B cell (primary cell): ENCODE measurements around the gene CA11. TPM values are rescaled to one million over a fixed set of nuclear protein-coding genes. Genes with fewer than 3 reads are reported as not detected.

Experiments
- ATAC-seq: fragments of 200-7000 bp; cut with Tn5 transposase; one replicate; pipeline ENCODE4 v1.10.0; 2021; ENCODE audit warnings: low read depth, mild to moderate bottlenecking, moderate number of reproducible peaks, moderate library complexity
- CTCF ChIA-PET: fragments of 350-600 bp; sonication (Branson Sonifier 250); formaldehyde crosslinking; loops from one replicate; lab custom pipeline; 2021; ENCODE audit warnings: antibody characterized with exemption, inconsistent platforms; lab: Charles Lee
- POLR2A ChIA-PET: fragments of 350-600 bp; sonication (Branson Sonifier 250); formaldehyde crosslinking; loops from one replicate; lab custom pipeline; 2021; ENCODE audit warnings: antibody characterized with exemption; lab: Charles Lee
- DNase-seq: peaks from one replicate; pipeline ENCODE4 v3.0.0; 2013
- H2AFZ ChIP-seq: 2 replicates; pipeline ENCODE4 v1.6.1; 2012; ENCODE audit warnings: mild to moderate bottlenecking, low read depth, low read length; ENCODE audit not compliant: insufficient read depth, poor library complexity, severe bottlenecking
- H3K27ac ChIP-seq, 2 donors: 1 replicate in 1 of 2; 2 replicates in 1 of 2; pipeline ENCODE4 v1.5.1; 2012 to 2013; ENCODE audit warnings: low read length in 2 of 2, mild to moderate bottlenecking in 2 of 2, moderate library complexity in 1 of 2
- H3K27me3 ChIP-seq, 4 experiments: fragments of 200-600 bp in 1 of 4; sonication (generic) in 1 of 4; replicated peaks in 1 of 4; 1 replicate in 2 of 4; 2 replicates in 2 of 4; pipeline versions ENCODE4 v1.6.1 to v1.7.0; 2013 to 2016; ENCODE audit warnings: low read length in 3 of 4, mild to moderate bottlenecking in 2 of 4, mixed read lengths in 1 of 4, moderate library complexity in 1 of 4; ENCODE audit not compliant: insufficient read depth in 4 of 4, control insufficient read depth in 3 of 4; ENCODE audit errors: control extremely low read depth in 1 of 4
- H3K36me3 ChIP-seq, 2 experiments: replicated peaks in 1 of 2; 1 replicate in 1 of 2; 2 replicates in 1 of 2; pipeline versions ENCODE4 v1.6.1 to v1.7.1; 2013; ENCODE audit warnings: low read length in 1 of 2; ENCODE audit not compliant: insufficient read depth in 2 of 2, control insufficient read depth in 1 of 2; ENCODE audit errors: control extremely low read depth in 1 of 2, extremely low read depth in 1 of 2
- H3K4me1 ChIP-seq, 2 donors: fragments of 200-600 bp in 1 of 2; sonication (generic) in 1 of 2; 1 replicate in 1 of 2; 2 replicates in 1 of 2; pipeline versions ENCODE4 v1.5.1 to v1.6.1; 2013 to 2017; ENCODE audit warnings: low read length in 2 of 2; ENCODE audit not compliant: control insufficient read depth in 2 of 2, insufficient read depth in 2 of 2
- H3K4me2 ChIP-seq: replicated peaks from 2 replicates; pipeline ENCODE3; 2012; ENCODE audit warnings: mild to moderate bottlenecking, low read depth, low read length; ENCODE audit not compliant: poor library complexity, severe bottlenecking
- H3K4me3 ChIP-seq, 5 experiments: fragments of 200-600 bp in 1 of 5; sonication (generic) in 1 of 5; 1 replicate in 3 of 5; 2 replicates in 2 of 5; pipeline versions ENCODE4 v1.5.1 to v1.7.0; 2011 to 2016; ENCODE audit warnings: low read length in 4 of 5, mild to moderate bottlenecking in 4 of 5, low read depth in 2 of 5, control low read depth in 1 of 5, moderate library complexity in 1 of 5; ENCODE audit not compliant: insufficient read depth in 1 of 5; ENCODE audit errors: control extremely low read depth in 1 of 5, extremely low read depth in 1 of 5
- H3K79me2 ChIP-seq: fragments of 200-600 bp; sonication (generic); one replicate; pipeline ENCODE4 v1.6.0; 2016; ENCODE audit warnings: low read length; ENCODE audit not compliant: control insufficient read depth, insufficient read depth
- H3K9ac ChIP-seq: fragments of 200-600 bp; sonication (generic); 2 replicates; pipeline ENCODE4 v1.6.1; 2017; ENCODE audit warnings: mild to moderate bottlenecking, low read length, moderate library complexity
- H3K9me3 ChIP-seq, 3 donors: one replicate each; pipeline versions ENCODE4 v1.6.1 to v1.7.1; 2013; ENCODE audit warnings: low read length in 2 of 3; ENCODE audit not compliant: control insufficient read depth in 2 of 3, insufficient read depth in 1 of 3; ENCODE audit errors: control extremely low read depth in 1 of 3
- H4K20me1 ChIP-seq: 2 replicates; pipeline ENCODE4 v1.6.0; 2012; ENCODE audit warnings: mild to moderate bottlenecking, low read length; ENCODE audit not compliant: insufficient read depth, control insufficient read depth, poor library complexity, severe bottlenecking
- H3K27ac Mint-ChIP-seq: one replicate; pipeline ENCODE4 v1.8.0; 2021; ENCODE audit warnings: mixed read lengths
- H3K27me3 Mint-ChIP-seq: one replicate; pipeline ENCODE4 v1.8.0; 2021; ENCODE audit warnings: mixed read lengths
- H3K4me1 Mint-ChIP-seq: one replicate; pipeline ENCODE4 v1.8.0; 2021; ENCODE audit warnings: mixed read lengths
- H3K4me3 Mint-ChIP-seq: one replicate; pipeline ENCODE4 v1.8.0; 2021; ENCODE audit warnings: mixed read lengths
- H3K9me3 Mint-ChIP-seq: one replicate; pipeline ENCODE4 v1.8.0; 2022; ENCODE audit warnings: mixed read lengths; ENCODE audit not compliant: insufficient read depth
- CTCF ChIP-seq: fragments of 200-600 bp; IDR thresholded peaks from one replicate; pipeline ENCODE4 v1.8.0; 2022; ENCODE audit warnings: antibody characterized with exemption, mild to moderate bottlenecking
- EZH2 ChIP-seq: IDR thresholded peaks from 2 replicates; pipeline ENCODE4 v1.6.1; 2012; ENCODE audit warnings: borderline replicate concordance, low read depth, mild to moderate bottlenecking, moderate library complexity, low read length; ENCODE audit not compliant: insufficient read depth, poor library complexity, severe bottlenecking
- WGBS: methylation state at CpG from one replicate; pipeline ENCODE4 v1.1.5; 2013; ENCODE audit warnings: missing lambda C conversion rate; ENCODE audit not compliant: insufficient coverage; 5-methylcytosine and 5-hydroxymethylcytosine counted together
- intact Hi-C: fragments of 100-400 bp; cut with micrococcal nuclease; formaldehyde crosslinking; loops from one replicate; pipeline ENCODE4 v1.10.0; 2022
- polyA plus RNA-seq: library from polyadenylated mRNA; depleted of rRNA; stranded (reverse); fragments of >200 nt; gene quantifications from 2 replicates; pipeline ENCODE4 v1.2.3, GENCODE V29; 2012
- total RNA-seq, 2 donors: library from RNA; stranded (reverse); fragments of 120-200 nt in 1 of 2; gene quantifications; 1 replicate in 1 of 2; 2 replicates in 1 of 2; pipeline versions ENCODE4 v1.2.3 to v1.2.4, GENCODE V29; 2013 to 2022

Gene CA11
- total and polyA plus RNA-seq, 2 donors (not counting 1 experiment from before 2014, with no cell fraction given), result 6.5 to 27.7 TPM

- no peak overlapping the region for H3K4me2 ChIP-seq
- no peaks in the 10 kb centered on the region for H3K9me3 ChIP-seq
- intact Hi-C loops, result no loop called here
- H2AFZ ChIP-seq, result no peak overlapping the region
- Mint-ChIP-seq H3K27ac (no peak overlapping the region), H3K27me3 (peaks cover 6% of the 10 kb centered on the region), H3K4me3 (no peak overlapping the region), H3K4me1 (peaks cover 6% of the 10 kb centered on the region), H3K9me3 (no peaks in the 10 kb centered on the region)
- H3K4me1 ChIP-seq, result peaks cover 4 to 10% of the 10 kb centered on the region in 2 donors
- DNase-seq (no peak), ATAC-seq (no peak)
- H3K9ac ChIP-seq, result no peak overlapping the region
- H3K79me2 ChIP-seq, result no peaks in the 10 kb centered on the region
- no peaks in the 10 kb centered on the region for H3K27me3 ChIP-seq
- no peak for TF ChIP-seq EZH2
- TF ChIP-seq CTCF, result no peak
- no peaks in the 10 kb centered on the region for H4K20me1 ChIP-seq
- ChIA-PET POLR2A (interaction anchor here (0.5 kb wide), 1 partner anchor 52 kb away, joined by 5 read pairs; no protein-coding TSS in a partner anchor), CTCF (interaction anchor here (1.3 to 5.4 kb wide), 4 partner anchors 15 to 158 kb away, joined by 3 to 51 read pairs (median 4); partner anchors contain the start of genes CA11 and HSD17B14)
- no peak overlapping the region for H3K4me3 ChIP-seq
- H3K27ac ChIP-seq, result no peak overlapping the region
- WGBS, result 90% methylated on average over 2 of the region's 4 CpGs
- H3K36me3 ChIP-seq, result no peaks in the 10 kb centered on the region
Observed at GRCh38 chr19:48678201-48678600, 32.2 kb upstream of the CA11 start.

- Mint-ChIP-seq H3K4me3 (no peak overlapping the region), H3K27ac (no peak overlapping the region), H3K4me1 (peaks cover 6% of the 10 kb centered on the region), H3K9me3 (no peaks in the 10 kb centered on the region), H3K27me3 (peaks cover 6% of the 10 kb centered on the region)
- Histone ChIP-seq H4K20me1 (no peaks in the 10 kb centered on the region), H3K9ac (no peak overlapping the region), H3K9me3 (no peaks in the 10 kb centered on the region), H3K4me3 (no peak overlapping the region), H3K36me3 (no peaks in the 10 kb centered on the region), H2AFZ (no peak overlapping the region), H3K27ac (no peak overlapping the region), H3K4me1 (peaks cover 4 to 10% of the 10 kb centered on the region in 2 donors), H3K4me2 (no peak overlapping the region), H3K27me3 (no peaks in the 10 kb centered on the region), H3K79me2 (no peaks in the 10 kb centered on the region)
- intact Hi-C loops, result no loop called here
- 92% methylated on average over 13 of the region's 13 CpGs for WGBS
- ChIA-PET CTCF (interaction anchor here (1.7 to 5.4 kb wide), 3 partner anchors 32 to 165 kb away, joined by 5 to 51 read pairs (median 7); partner anchors contain the start of gene CA11), POLR2A (no interaction called here)
- ATAC-seq (no peak), DNase-seq (no peak)
- no peak for TF ChIP-seq EZH2
- no peak for TF ChIP-seq CTCF
Observed at GRCh38 chr19:48676887-48677286, 30.9 kb upstream of the CA11 start.
